ENCODE data around the gene RELA.
A peak's percentile ranks its signal among the peaks of the same experiment; 100 is the strongest.

The RELA gene

GRCh38 chr11:65611028-65611757 is 51.5 kb downstream of the RELA start:
- DNase-seq: peak; percentile 76 to 77

- DNase-seq: no peak
Measured at GRCh38 chr11:65610404-65610803, 52.3 kb downstream of the RELA start.

DNA sequence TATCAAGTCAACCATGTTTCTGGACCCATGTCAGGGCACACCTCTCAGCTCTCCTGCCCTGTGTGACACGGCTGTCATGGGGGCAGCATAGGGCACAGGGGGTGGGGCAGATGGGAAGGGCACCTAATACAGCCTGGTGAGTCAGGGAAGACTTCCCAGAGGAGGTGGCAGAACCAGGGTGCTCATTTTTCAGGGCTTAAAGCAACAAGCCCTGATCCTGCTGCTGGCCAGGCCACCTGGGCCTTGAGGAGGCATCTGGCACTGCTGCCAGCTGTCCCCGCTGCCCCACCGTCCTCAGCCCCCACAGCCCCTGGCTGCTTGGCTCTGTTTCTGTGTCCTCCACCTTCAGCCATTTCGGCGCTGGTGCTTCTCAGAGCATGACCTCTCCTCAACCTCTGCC is 53.1 kb downstream of the RELA start:
- no peak for DNase-seq

GRCh38 chr11:65609229-65609628 is 53.5 kb downstream of the RELA start:
- DNase-seq: no peak

DNA sequence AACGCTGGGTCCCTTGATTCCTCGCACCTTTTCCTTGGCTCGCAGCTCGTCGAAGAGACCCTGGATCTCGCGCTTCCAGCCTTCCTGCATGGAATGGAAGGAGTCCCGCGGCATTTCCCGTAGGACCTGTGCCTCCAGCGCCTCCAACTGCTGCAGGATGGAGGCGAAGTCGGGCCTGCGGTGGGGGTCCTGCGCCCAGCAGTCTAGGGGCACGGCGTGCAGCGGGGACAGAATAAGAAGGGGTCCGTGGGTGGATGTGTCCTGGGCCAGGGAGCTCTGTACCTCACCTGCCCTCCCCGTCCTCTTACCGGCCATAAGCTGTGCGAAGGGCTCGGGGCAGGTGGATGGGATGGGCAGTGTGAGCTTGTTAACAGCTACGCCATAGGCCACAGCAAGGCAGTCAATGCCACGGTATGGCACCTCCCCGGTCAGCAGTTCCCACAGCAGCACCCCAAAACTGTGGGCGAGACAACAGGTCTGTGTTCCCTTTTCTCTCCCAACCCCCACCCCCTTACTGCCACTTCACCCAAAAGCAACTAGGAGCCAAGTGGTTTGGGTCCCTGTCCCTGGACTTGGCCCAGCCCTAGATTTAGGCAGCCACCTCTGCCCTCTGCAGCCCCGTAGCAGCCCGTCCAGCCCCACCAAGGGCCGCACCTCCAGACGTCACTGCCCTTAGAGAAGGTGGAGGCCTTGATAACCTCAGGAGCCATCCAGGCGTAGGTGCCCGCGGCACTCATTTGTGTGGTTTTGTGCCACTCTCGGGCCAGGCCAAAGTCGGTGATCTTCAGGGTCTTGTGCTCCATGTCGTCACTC is 54.9 kb downstream of the RELA start:
- no peak for DNase-seq

DNA sequence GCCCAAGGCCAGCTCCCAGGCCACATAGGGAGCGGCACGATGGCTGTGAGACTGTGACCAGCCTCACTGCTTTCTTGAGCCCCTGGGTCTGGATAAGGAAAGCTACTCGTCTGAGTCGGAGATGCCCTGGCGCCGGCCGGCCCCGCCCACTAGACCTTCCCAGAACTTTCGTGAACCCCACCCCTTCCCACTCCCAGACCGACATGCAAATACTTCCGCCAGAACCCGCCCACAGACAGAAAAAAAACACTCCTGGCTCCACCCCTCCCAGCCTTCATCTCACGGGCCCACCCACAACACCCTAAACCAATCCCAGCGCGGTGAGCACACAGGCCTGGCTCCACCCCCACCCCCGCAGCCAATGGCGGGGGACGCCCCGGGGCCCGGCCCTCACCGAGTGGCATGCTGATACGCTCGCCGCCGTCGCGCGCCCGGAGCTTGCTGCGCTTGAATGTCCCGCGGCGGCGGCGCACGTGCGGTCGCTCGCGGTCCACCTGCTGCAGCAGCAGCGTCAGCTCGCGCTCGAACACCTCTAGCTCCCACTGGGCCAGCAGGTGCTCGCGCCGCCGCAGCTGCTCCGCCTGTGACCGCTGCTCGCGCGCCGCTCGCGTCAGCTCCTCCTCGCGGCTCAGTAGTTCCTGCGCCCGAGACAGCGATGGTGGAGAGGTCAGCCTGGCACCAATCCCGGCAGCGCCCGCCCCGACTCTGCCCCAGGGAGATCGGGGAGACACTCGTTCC is 55.7 kb downstream of the RELA start:
- DNase-seq: no peak

- no peak for DNase-seq
Measured at GRCh38 chr11:65604258-65604657, 58.5 kb downstream of the RELA start.
